ENCODE data around the gene NQO2.

DNA sequence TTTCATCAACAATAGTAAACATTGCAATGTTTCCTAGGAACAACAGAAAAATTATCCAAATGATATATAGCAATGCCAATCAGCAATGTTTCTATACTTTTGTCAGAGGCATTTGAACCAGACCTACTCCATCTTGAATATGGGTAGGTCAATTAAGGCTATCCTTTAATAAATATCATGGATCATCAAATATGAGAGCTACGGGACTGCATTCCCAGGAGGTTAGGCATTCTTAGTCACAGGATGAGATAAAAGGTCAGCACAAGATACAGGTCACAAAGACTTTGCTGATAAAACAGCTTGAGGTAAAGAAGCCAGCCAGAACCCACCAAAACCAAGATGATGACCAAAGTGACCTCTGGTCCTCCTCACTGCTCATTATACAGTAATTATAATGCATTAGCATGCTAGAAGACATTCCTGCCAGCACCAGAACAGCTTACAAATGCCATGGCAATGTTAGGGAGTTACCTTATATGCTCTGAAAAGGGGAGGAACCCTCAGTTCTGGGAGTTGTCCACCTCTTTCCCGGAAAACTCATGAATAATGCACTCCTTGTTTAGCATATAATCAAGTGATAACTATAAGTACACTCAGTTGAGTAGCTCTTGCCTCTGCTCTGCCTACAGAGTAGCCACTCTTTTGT lies 19.8 kb upstream of the NQO2 start:
- no peak for TF ChIP-seq POLR2A (IDR thresholded peaks at IDR 0.05; ENCODE audit: low read depth, low read length)
- TF ChIP-seq TAF1 (IDR thresholded peaks at IDR 0.05; ENCODE audit: low read depth, low read length), result no peak
- TF ChIP-seq POLR2AphosphoS5 (IDR thresholded peaks at IDR 0.05; ENCODE audit: low read depth, low read length), result no peak
- no peak for TF ChIP-seq SPI1 (IDR thresholded peaks at IDR 0.05; ENCODE audit: low read depth, low read length)
- TF ChIP-seq PAX5 (IDR thresholded peaks at IDR 0.05; ENCODE audit: insufficient read depth, low read length, severe bottlenecking), result no peak
